Left renal pelvis (tissue), 4 donors: Measurements from ENCODE around the gene KIF19. TPM values are rescaled to one million over a fixed set of nuclear protein-coding genes. Genes with fewer than 3 reads are reported as not detected.

ENCODE experiments used
- polyA plus RNA-seq, 4 donors: library from polyadenylated mRNA; unstranded; fragments of 120-200 nt; gene quantifications; one replicate each; pipeline ENCODE4 v1.2.1, GENCODE V29; 2013; ENCODE audit not compliant: insufficient read length in 4 of 4

The KIF19 gene
- polyA plus RNA-seq, 4 donors, result 0.36 to 2.1 (median 0.85) TPM

Other genes with a start within 250 kb of the KIF19 start
- gene RPL38, start 122.5 kb upstream of the KIF19 start, polyA plus RNA-seq, result 1,000 to 10,000 TPM; 1,134 to 1,244 (median 1,172) TPM
- 10 to 100 TPM; 14.8 to 39.4 (median 15.9) TPM for gene TTYH2, start 112.7 kb upstream of the KIF19 start, polyA plus RNA-seq
- gene DNAI2, start 52.0 kb upstream of the KIF19 start, polyA plus RNA-seq, result under 1 TPM in 2 of 4 donors, not detected in 2; 0.11 to 0.18 TPM
- gene BTBD17, start 35.6 kb downstream of the KIF19 start, polyA plus RNA-seq, result under 1 TPM; 0.10 to 0.44 (median 0.20) TPM
- under 1 TPM in 3 of 4 donors, not detected in 1; 0.16 to 0.63 (median 0.40) TPM for gene GPR142, start 41.3 kb downstream of the KIF19 start, polyA plus RNA-seq
- gene GPRC5C, start 105.9 kb downstream of the KIF19 start, polyA plus RNA-seq, result 100 to 1,000 TPM in 3 of 4 donors, 10 to 100 TPM in 1; 10.5 to 153 (median 104) TPM
- gene CD300A, start 140.4 kb downstream of the KIF19 start, polyA plus RNA-seq, result 1 to 10 TPM; 1.5 to 3.1 (median 1.7) TPM
- gene CD300LB, start 205.2 kb downstream of the KIF19 start, polyA plus RNA-seq, result under 1 TPM; 0.15 to 0.27 (median 0.20) TPM
- under 1 TPM; 0.26 to 0.61 (median 0.42) TPM for gene CD300C, start 219.9 kb downstream of the KIF19 start, polyA plus RNA-seq
- under 1 TPM in 1 of 4 donors, not detected in 3; 0.34 TPM for gene CD300H, start 241.3 kb downstream of the KIF19 start, polyA plus RNA-seq